Right lobe of liver (tissue), 6 donors: ENCODE data around the gene KASH5. TPM values are rescaled to one million over a fixed set of nuclear protein-coding genes. Genes with fewer than 3 reads are reported as not detected.
A peak's percentile ranks its signal among the peaks of the same experiment; 100 is the strongest.
"Not testable (repeated sequence)": the region's sequence is repeated elsewhere in the genome, so short reads cannot be mapped to it uniquely, and the experiment has no call there.

Source experiments
- ATAC-seq, 4 donors: fragments of 200-7000 bp; cut with Tn5 transposase; one replicate each; pipeline ENCODE4 v1.9.1; 2020; ENCODE audit warnings: mild to moderate bottlenecking in 4 of 4, moderate library complexity in 4 of 4
- DNase-seq, 3 donors: peaks; one replicate each; pipeline ENCODE4 v3.0.0-alpha.2; 2020
- H3K27ac ChIP-seq, 3 donors: fragments of 200-600 bp; one replicate each; pipeline ENCODE4 v1.8.0; 2022
- H3K27me3 ChIP-seq, 2 donors: fragments of 200-600 bp; one replicate each; pipeline ENCODE4 v1.8.0; 2022
- H3K36me3 ChIP-seq, 4 donors: fragments of 200-600 bp; sonication (generic) in 1 of 4; one replicate each; pipeline versions ENCODE4 v1.5.1 to v1.8.0; 2017 to 2022; ENCODE audit warnings: control low read depth in 1 of 4
- H3K4me1 ChIP-seq, 4 donors: fragments of 200-600 bp; sonication (generic) in 1 of 4; one replicate each; pipeline versions ENCODE4 v1.5.1 to v1.8.0; 2017 to 2022; ENCODE audit warnings: control low read depth in 1 of 4
- H3K4me3 ChIP-seq, 3 donors: fragments of 200-600 bp; one replicate each; pipeline ENCODE4 v1.8.0; 2022
- H3K9me3 ChIP-seq, 4 donors: fragments of 200-600 bp; sonication (generic) in 1 of 4; one replicate each; pipeline versions ENCODE4 v1.5.1 to v1.8.0; 2017 to 2022; ENCODE audit warnings: control low read depth in 1 of 4
- POLR2A ChIP-seq: fragments of 450-650 bp; IDR thresholded peaks from one replicate; pipeline ENCODE4 v1.6.1; 2017; ENCODE audit warnings: antibody characterized with exemption, mild to moderate bottlenecking
- WGBS: methylation state at CpG from one replicate; pipeline ENCODE4 v1.1.6; 2018; ENCODE audit warnings: low coverage, low lambda C conversion rate; ENCODE audit not compliant: insufficient coverage; ENCODE audit errors: missing lambda C conversion rate; 5-methylcytosine and 5-hydroxymethylcytosine counted together
- intact Hi-C, 2 donors: fragments of 100-400 bp; cut with DNase I; formaldehyde crosslinking; loops; one replicate each; pipeline versions ENCODE4 v1.11.2 to v1.14.1; 2022
- total RNA-seq, 6 experiments: library from RNA; depleted of rRNA in 2 of 6; stranded (reverse); fragments of >200 nt in 2 of 6; fragmentation: NEBNext Ultra II Directional in 3 of 6; extraction: Animal tissue kit (Norgen Biotek cat#: 25700) in 3 of 6; gene quantifications; one replicate each; pipeline versions ENCODE4 v1.1.0 to v1.2.4, GENCODE V29; 2016 to 2023
- TF ChIP-seq, protein P1 (sequence below), 4 donors: fragments of 200-600 bp in 3 of 4; fragments of 450-650 bp in 1 of 4; IDR thresholded peaks; one replicate each; pipeline versions ENCODE4 v1.5.1 to v1.8.0; 2016 to 2022; ENCODE audit warnings: antibody characterized with exemption in 4 of 4, mild to moderate bottlenecking in 2 of 4
- donor health status: DM: no; HTN: yes; CAD: no.
- donor health status: DM: no; HTN: no; CAD: no.
- donor health status: DM: no; HTN: no; CAD: no.
- donor health status: DM: no; HTN: yes; CAD: no.
- donor health status: DM: no; HTN: yes; CAD: no.

The KASH5 gene
- total RNA-seq, 6 experiments from 2014 or later, result 0.32 TPM; not detected in 5

DNA sequence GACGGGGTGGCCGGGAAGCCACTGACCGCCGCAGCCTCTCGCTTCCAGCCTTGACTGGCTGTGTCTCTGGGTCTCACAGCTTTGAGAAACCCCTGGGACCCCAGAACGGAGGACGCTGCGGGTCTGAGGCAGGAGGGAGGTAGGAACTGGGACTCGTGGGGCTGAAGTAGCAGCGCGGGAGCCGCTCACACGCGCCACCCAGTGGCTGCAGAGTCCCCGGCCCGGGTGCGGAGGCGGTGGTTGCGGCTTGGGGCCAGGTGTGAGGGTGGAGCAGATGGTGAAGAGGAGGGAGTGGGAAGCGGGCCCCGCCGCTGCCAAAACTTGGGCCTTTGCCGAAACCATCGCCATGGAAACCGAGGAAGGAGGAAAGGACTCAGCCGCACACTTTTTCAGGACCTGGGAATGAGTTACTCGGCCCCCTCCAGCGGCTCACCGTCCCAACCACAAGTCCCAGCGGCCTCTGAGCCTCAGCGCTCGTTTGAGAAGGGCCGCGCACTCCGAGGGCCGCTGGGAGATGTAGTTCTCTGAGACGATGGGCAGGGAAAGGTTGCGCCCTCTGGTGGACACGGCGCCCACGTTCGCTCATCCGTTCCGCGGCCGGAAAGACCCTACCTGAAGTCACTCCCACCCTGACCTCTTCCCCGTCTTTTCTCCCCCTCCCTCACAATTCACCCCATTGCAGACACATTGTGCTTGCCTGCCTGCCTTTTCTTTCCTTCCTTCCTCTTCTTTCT, 55.5 kb downstream of the KASH5 start:
- Histone ChIP-seq H3K4me3 (peak overlapping the region; percentile 70 to 80 (median 76)), H3K27me3 (no peaks in the 10 kb centered on the region), H3K36me3 (peaks cover 0 to 3% (median 2%) of the 10 kb centered on the region in 4 donors), H3K4me1 (no peaks in the 10 kb centered on the region), H3K27ac (peak overlapping the region; percentile 2 to 40 (median 35)), H3K9me3 (no peaks in the 10 kb centered on the region)
- intact Hi-C loops, result loop anchor here in 1 of 2 donors (2.0 kb wide), 1 partner anchor 51 kb away; no protein-coding TSS in a partner anchor
- DNase-seq (peak; percentile 94), ATAC-seq (peak; percentile 79 to 93 (median 88))
- TF ChIP-seq POLR2A, result peak; percentile 13
- TF ChIP-seq, protein P1, sequence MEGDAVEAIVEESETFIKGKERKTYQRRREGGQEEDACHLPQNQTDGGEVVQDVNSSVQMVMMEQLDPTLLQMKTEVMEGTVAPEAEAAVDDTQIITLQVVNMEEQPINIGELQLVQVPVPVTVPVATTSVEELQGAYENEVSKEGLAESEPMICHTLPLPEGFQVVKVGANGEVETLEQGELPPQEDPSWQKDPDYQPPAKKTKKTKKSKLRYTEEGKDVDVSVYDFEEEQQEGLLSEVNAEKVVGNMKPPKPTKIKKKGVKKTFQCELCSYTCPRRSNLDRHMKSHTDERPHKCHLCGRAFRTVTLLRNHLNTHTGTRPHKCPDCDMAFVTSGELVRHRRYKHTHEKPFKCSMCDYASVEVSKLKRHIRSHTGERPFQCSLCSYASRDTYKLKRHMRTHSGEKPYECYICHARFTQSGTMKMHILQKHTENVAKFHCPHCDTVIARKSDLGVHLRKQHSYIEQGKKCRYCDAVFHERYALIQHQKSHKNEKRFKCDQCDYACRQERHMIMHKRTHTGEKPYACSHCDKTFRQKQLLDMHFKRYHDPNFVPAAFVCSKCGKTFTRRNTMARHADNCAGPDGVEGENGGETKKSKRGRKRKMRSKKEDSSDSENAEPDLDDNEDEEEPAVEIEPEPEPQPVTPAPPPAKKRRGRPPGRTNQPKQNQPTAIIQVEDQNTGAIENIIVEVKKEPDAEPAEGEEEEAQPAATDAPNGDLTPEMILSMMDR (IDR thresholded peaks at IDR 0.05), result peak; percentile 73 to 83 (median 77)
- 0% methylated on average over 17 of the region's 47 CpGs for WGBS

DNA sequence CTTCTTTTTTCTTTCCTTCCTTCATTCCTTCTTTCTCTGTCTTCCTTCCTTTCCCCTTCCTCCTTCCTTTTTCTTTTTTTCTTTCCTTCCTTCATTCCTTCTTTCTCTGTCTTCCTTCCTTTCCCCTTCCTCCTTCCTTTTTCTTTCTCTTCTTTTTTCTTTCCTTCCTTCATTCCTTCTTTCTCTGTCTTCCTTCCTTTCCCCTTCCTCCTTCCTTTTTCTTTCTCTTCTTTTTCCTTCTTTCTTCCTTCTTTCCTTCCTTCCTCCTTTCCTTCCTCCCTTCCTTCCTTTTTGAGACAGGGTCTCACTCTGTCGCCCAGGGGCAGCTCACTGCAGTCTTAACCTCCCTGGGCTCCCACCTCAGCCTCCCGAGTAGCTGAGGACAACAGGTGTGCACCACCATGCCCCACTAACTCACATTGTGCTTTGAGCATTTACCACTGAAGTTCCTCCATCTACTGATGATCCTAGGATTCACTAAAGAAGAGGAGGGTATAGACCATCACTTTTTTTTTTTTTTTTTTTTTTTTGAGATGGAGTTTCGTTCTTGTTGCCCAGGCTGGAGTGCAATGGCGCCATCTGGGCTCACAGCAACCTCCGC, 56.2 kb downstream of the KASH5 start:
- intact Hi-C loops, ATAC-seq, H3K4me1 ChIP-seq, H3K27ac ChIP-seq, H3K9me3 ChIP-seq, H3K4me3 ChIP-seq, DNase-seq, H3K27me3 ChIP-seq, H3K36me3 ChIP-seq: not testable (repeated sequence)
- 63% methylated on average over 4 of the region's 5 CpGs for WGBS

DNA sequence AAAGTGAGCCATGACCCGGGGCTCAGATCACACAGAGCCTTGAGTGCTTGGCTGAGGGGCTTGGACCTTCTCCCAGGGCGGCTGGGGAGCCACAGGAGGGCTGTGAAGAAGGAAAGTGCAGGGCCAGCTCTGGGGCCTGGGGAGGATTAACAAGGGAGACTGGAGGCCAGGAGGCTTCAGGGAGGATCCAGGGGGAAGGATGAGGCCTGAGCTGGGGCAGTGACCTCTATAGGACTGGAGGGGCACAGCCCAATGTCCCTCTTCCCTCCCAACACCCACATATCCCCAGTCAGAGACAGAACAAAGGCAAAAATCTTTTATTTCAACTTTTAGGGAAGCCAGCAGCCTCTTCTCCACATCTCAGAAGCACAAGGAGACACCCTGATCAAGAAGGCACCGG, 57.9 kb downstream of the KASH5 start:
- Histone ChIP-seq H3K27me3 (no peaks in the 10 kb centered on the region), H3K36me3 (peaks cover 0 to 3% (median 2%) of the 10 kb centered on the region in 4 donors), H3K4me3 (no peak overlapping the region), H3K4me1 (peaks cover 0 to 8% (median 0%) of the 10 kb centered on the region in 4 donors), H3K9me3 (no peaks in the 10 kb centered on the region), H3K27ac (no peak overlapping the region)
- ATAC-seq (no peak), DNase-seq (no peak)
- intact Hi-C loops, result no loop called here
- WGBS, result 88% methylated on average over 1 of the region's 3 CpGs
- TF ChIP-seq, protein P1 (IDR thresholded peaks at IDR 0.05), result no peak
- TF ChIP-seq POLR2A, result no peak

DNA sequence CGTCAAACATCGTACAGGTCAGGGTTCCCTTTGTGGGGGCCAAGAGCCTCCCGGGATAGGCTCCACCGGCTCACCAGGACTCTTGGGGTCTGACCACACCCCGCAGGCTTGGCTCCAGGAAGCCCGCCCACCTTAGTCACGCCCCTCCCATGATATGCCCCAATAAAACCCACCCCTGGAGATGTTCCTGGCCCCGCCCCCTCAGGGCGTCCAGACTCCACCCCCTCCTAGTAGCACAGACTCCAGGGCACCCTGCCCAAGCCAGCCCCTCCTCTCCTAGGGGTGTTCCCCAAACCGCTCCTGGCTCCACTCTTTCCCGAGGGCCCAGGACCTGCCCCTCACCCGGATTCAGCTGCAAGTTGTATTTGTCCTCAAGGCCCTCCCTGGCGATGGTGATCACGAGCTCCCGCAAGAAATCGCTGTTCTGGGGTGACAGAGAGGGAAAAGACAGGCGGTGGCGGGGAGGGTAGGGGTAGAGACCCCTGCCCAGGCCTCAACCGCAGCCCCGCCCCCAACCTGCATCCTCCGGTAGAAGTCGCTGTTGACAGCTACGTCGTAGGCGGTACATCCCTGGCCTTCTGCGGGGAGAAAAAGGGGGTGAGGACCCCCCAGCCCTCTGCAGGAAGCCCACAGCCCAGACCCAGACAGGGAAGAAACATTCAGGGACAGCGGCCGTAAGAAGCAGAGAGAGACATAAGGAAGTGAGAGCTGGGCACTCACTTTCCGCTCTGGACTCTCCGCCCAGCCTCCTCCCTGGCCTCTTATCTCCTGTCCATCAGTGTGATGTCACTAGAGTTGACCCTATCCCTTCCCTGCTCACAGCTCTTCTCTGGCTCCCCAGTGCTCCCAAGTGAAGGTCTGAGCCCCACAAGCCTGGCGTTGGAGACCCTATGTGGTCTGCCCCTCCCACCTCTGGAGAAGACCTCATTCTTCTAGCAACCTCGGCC, 59.7 kb downstream of the KASH5 start:
- peak in 1 of 3 donors; percentile 54 for DNase-seq
- Histone ChIP-seq H3K9me3 (no peaks in the 10 kb centered on the region), H3K27ac (no peak overlapping the region), H3K4me3 (no peak overlapping the region), H3K36me3 (peaks cover 0 to 3% (median 2%) of the 10 kb centered on the region in 4 donors), H3K27me3 (no peaks in the 10 kb centered on the region), H3K4me1 (peaks cover 0 to 10% (median 0%) of the 10 kb centered on the region in 4 donors)
- 93% methylated on average over 14 of the region's 32 CpGs for WGBS
- intact Hi-C loops, result no loop called here
- TF ChIP-seq, protein P1 (IDR thresholded peaks at IDR 0.05), result no peak
- no peak for TF ChIP-seq POLR2A
- ATAC-seq, result no peak
